GM12878 (cell line): ENCODE data around the gene TESK2. TPM values are rescaled to one million over a fixed set of nuclear protein-coding genes. Genes with fewer than 3 reads are reported as not detected.

Source experiments
- ATAC-seq: fragments of 200-7000 bp; cut with Tn5 transposase; 3 replicates; pipeline ENCODE4 v1.9.1; 2020; ENCODE audit warnings: mild to moderate bottlenecking, moderate library complexity
- BruUV-seq: library from RNA; stranded (reverse); fragments of 400-500 nt; replicated peaks from 2 replicates; lab custom pipeline; 2021; lab: Mats Ljungman, UMichigan
- CTCF ChIA-PET: fragments of 300-600 bp; sonication (Branson Sonifier 250); formaldehyde crosslinking; extraction: SDS; loops from one replicate; lab custom pipeline; 2021; ENCODE audit warnings: inconsistent platforms; lab: Yijun Ruan, JAX
- POLR2A ChIA-PET: fragments of 350-600 bp; formaldehyde crosslinking; extraction: SDS; loops from one replicate; lab custom pipeline; 2021; ENCODE audit warnings: inconsistent platforms; lab: Charles Lee
- RAD21 ChIA-PET: fragments of 300-600 bp; sonication (Branson Sonifier 250); formaldehyde crosslinking; loops from one replicate; lab custom pipeline; 2023; ENCODE audit warnings: antibody characterized with exemption; ENCODE audit not compliant: unreplicated experiment; lab: Charles Lee
- SMC1A ChIA-PET: fragments of 300-600 bp; sonication (Branson Sonifier 250); formaldehyde crosslinking; loops from one replicate; lab custom pipeline; 2023; ENCODE audit not compliant: unreplicated experiment, uncharacterized antibody; lab: Charles Lee
- DNase-seq: peaks from one replicate; pipeline ENCODE4 v3.0.0-alpha.2; 2011; ENCODE audit warnings: low read depth, low spot score
- FAIRE-seq: peaks from 3 replicates; lab custom pipeline; 2011; peaks lifted over from hg19 to GRCh38; lab: Jason Lieb, UNC
- H2AFZ ChIP-seq: 2 replicates; pipeline ENCODE4 v1.6.0; 2011; ENCODE audit warnings: low read depth, low read length, control low read depth; ENCODE audit not compliant: control insufficient read depth
- H3K27ac ChIP-seq: 2 replicates; pipeline ENCODE4 v1.5.1; 2011; ENCODE audit warnings: control low read depth; ENCODE audit not compliant: control insufficient read depth, insufficient read depth
- H3K27me3 ChIP-seq, 2 experiments: replicated peaks in 1 of 2; 2 replicates each; pipeline versions ENCODE4 v1.6.0 to v1.6.1; 2011; ENCODE audit warnings: low read length in 1 of 2; ENCODE audit not compliant: control insufficient read depth in 2 of 2, insufficient read depth in 2 of 2
- H3K36me3 ChIP-seq, 2 experiments: 2 replicates each; pipeline ENCODE4 v1.5.1; 2011; ENCODE audit warnings: low read length in 1 of 2; ENCODE audit not compliant: control insufficient read depth in 2 of 2, insufficient read depth in 2 of 2
- H3K4me1 ChIP-seq: 2 replicates; pipeline ENCODE4 v1.6.1; 2011; ENCODE audit warnings: mild to moderate bottlenecking, low read length, moderate library complexity, mixed read lengths; ENCODE audit not compliant: control insufficient read depth, insufficient read depth
- H3K4me2 ChIP-seq: 2 replicates; pipeline ENCODE4 v1.6.0; 2011; ENCODE audit warnings: control low read depth; ENCODE audit not compliant: control insufficient read depth, insufficient read depth
- H3K4me3 ChIP-seq: fragments of 200-600 bp; sonication (generic); 2 replicates; pipeline ENCODE4 v1.5.1; 2016
- H3K79me2 ChIP-seq: 2 replicates; pipeline ENCODE4 v1.6.0; 2011; ENCODE audit warnings: low read length; ENCODE audit not compliant: control insufficient read depth, insufficient read depth
- H3K9ac ChIP-seq: 2 replicates; pipeline ENCODE4 v1.8.0; 2011; ENCODE audit warnings: low read length, control low read depth, mixed read lengths; ENCODE audit not compliant: control insufficient read depth, insufficient read depth
- H3K9me3 ChIP-seq: replicated peaks from 3 replicates; pipeline ENCODE4 v1.5.1; 2011; ENCODE audit warnings: mild to moderate bottlenecking, low read length; ENCODE audit not compliant: control insufficient read depth, insufficient read depth
- H4K20me1 ChIP-seq: 2 replicates; pipeline ENCODE4 v1.6.0; 2011; ENCODE audit not compliant: control insufficient read depth, insufficient read depth
- BRCA1 ChIP-seq: IDR thresholded peaks from 2 replicates; pipeline ENCODE4 v1.6.1; 2011; ENCODE audit warnings: low read depth, low read length, improper control_type of control experiment
- NFIC ChIP-seq: IDR thresholded peaks from 2 replicates; pipeline ENCODE4 v1.6.1; 2012; ENCODE audit warnings: low read depth, mild to moderate bottlenecking, inconsistent platforms, low read length, moderate library complexity
- ZBTB40 ChIP-seq: fragments of 450-650 bp; IDR thresholded peaks from 2 replicates; pipeline ENCODE4 v1.6.1; 2016; ENCODE audit warnings: mild to moderate bottlenecking, moderate library complexity, borderline replicate concordance
- WGBS: methylation state at CpG from one replicate; pipeline ENCODE4 v1.1.6; 2016; ENCODE audit warnings: low lambda C conversion rate; ENCODE audit not compliant: insufficient replicate concordance, insufficient coverage; ENCODE audit errors: missing lambda C conversion rate; 5-methylcytosine and 5-hydroxymethylcytosine counted together
- in situ Hi-C: fragments of 300-500 bp; cut with MboI; formaldehyde crosslinking; loops from 9 replicates; pipeline ENCODE4 v1.14.3; 2018; ENCODE audit warnings: mixed read lengths
- intact Hi-C: fragments of 100-400 bp; cut with micrococcal nuclease; formaldehyde crosslinking; loops from one replicate; pipeline ENCODE4 v1.14.2; 2022; ENCODE audit not compliant: unreplicated experiment
- polyA plus RNA-seq, 11 experiments: library from polyadenylated mRNA; depleted of rRNA in 4 of 11; unstranded in 6 of 11; stranded (reverse) in 5 of 11; fragments of >200 nt; fragmentation: Nextera tagmentation in 4 of 11; fragmentation: Illumina TruSeq in 1 of 11; extraction: Ambion mirVana in 4 of 11; extraction: Trizol in 1 of 11; gene quantifications; 1 replicate in 1 of 11; 2 replicates in 10 of 11; pipeline versions ENCODE4 v1.2.1 to v1.2.3, GENCODE V29; 2011 to 2016; ENCODE audit warnings: inconsistent platforms in 2 of 11, missing spikeins in 2 of 11, low read depth in 1 of 11
- total RNA-seq, 4 experiments: library from RNA; depleted of rRNA in 3 of 4; stranded (reverse); fragments of >200 nt in 3 of 4; fragmentation: Illumina TruSeq in 1 of 4; extraction: Trizol in 1 of 4; gene quantifications; 2 replicates each; pipeline versions ENCODE4 v1.2.1 to v1.2.3, GENCODE V29; 2013 to 2021

TESK2 gene
- total and polyA plus RNA-seq, 10 of the 15 experiments (the other 5 are each of a cell fraction or from before 2014, with no cell fraction given): 2.2 to 10.0 (median 5.7) TPM

- H3K4me2 ChIP-seq: peak overlapping the region; percentile 56
- in situ Hi-C loops: no loop called here
- no peaks in the 10 kb centered on the region for H3K36me3 ChIP-seq
- POLR2A ChIA-PET: interaction anchor here (0.5 to 6.4 kb wide), 8 partner anchors 13 to 507 kb away, joined by 3 to 98 read pairs (median 4); partner anchors contain the start of genes CCDC163, MMACHC, MUTYH and PLK3
- ATAC-seq (no peak), FAIRE-seq (no peak), DNase-seq (no peak)
- H3K4me1 ChIP-seq: peaks cover 18% of the 10 kb centered on the region
- H3K9ac ChIP-seq: peak overlapping the region; percentile 37
- H3K4me3 ChIP-seq: no peak overlapping the region
- intact Hi-C loops: no loop called here
- CTCF ChIA-PET: interaction anchor here (1.0 to 10.7 kb wide), 9 partner anchors 14 to 295 kb away, joined by 3 to 153 read pairs (median 6); partner anchors contain the start of genes HECTD3, HPDL, MUTYH and PRDX1
- TF ChIP-seq BRCA1 (no peak), ZBTB40 (peak; percentile 34; the same call in 1 of the 2 replicates), NFIC (no peak)
- H2AFZ ChIP-seq: peak overlapping the region; percentile 31
- SMC1A ChIA-PET: interaction anchor here (0.7 to 7.3 kb wide), 11 partner anchors 8 to 293 kb away, joined by 3 to 88 read pairs (median 6); partner anchors contain the start of genes HPDL, MUTYH, TESK2 and TOE1
- peak overlapping the region; percentile 59 for H3K27ac ChIP-seq
- RAD21 ChIA-PET: interaction anchor here (1.2 to 10.1 kb wide), 8 partner anchors 8 to 296 kb away, joined by 3 to 146 read pairs (median 7); partner anchors contain the start of genes HECTD3, MUTYH, TESK2 and TOE1
- no peaks in the 10 kb centered on the region for H4K20me1 ChIP-seq
- H3K27me3 ChIP-seq: no peaks in the 10 kb centered on the region
- 7% methylated on average over 3 of the region's 3 CpGs for WGBS
- no TSS peak for BruUV-seq
- H3K9me3 ChIP-seq: no peaks in the 10 kb centered on the region
- H3K79me2 ChIP-seq: peaks cover 7% of the 10 kb centered on the region
Measured at GRCh38 chr1:45306905-45307304, 184.1 kb downstream of the TESK2 start.
